GM21528 (cell line): ENCODE results near the gene UCKL1.
"Not testable (repeated sequence)": the region's sequence is repeated elsewhere in the genome, so short reads cannot be mapped to it uniquely, and the experiment has no call there.

Experiments
- ATAC-seq: cut with Tn5 transposase; IDR thresholded peaks from one replicate; pipeline ENCODE4 v1.9.1; 2021; ENCODE audit warnings: mild to moderate bottlenecking, moderate library complexity; ENCODE audit not compliant: unreplicated experiment, low FRiP score

Gene UCKL1

DNA sequence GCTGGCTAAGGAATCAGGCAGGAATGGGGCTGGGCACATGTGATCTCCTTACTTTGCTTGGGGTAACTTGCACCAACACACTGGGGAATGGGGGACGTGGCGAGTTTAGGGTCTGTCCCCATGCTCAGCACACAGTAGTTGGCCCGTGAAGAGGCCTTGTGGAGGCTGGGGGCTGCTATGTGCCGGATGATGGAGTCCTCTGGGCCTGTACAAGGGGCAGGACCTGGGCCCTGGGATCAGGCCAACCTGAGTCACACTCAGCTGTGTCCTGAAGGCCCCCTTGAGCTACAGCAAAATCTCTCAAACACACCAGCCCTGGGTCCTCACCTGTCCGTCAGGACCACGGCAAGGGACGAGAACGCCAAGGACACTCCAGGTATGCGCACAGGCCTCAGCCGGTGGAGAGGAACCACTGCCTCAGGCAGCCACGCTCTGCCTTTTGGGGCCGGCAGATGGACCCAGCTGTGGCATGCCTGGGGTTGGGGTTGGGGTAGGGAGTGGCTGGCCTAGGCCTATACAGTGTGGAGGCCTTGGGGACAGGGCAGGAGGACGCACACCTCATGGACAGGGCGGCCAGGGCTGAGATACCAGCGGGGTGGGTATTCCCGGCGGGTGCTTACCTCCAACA, 11.1 kb downstream of the UCKL1 start:
- no peak for ATAC-seq

DNA sequence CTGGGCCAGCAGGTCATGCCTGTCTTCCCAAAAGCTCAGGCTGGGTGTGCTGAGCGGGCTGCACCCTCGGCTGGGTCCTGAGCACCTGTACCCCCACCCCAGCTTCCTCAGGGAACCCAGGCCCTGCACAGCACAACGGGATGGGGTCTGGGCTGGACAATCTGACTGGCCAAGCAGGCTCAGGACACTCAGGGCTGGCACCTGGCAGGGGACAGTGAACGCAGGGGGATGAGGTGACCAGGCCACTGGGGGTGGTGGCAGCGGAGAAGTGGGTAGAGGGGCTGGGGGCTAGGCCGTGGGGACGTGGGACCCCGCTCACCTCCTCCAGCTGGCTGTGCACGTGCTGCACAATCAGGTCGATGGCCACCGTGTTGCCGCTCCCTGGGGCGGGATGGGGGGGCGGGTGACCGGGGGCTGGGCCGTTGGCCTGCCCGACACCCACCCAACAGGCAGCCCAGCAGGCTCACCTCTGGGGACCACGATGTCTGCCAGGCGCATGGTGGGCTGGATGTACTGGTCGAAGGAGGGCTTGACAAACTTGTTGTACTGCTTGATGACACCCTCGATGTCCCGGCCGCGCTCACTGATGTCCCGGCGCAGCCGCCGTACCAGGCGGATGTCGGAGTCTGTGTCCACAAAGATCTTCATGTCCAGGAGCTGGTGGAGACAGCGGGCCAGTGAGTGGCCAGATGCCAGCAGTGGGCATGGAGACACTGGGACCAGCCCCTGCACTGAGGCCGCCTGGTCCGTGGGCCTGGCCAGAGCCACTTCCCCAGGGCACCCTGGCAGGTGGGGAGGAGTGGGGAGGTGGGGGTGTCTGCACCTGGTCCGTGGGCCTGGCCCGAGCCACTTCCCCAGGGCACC, 11.9 kb downstream of the UCKL1 start:
- ATAC-seq = no peak

DNA sequence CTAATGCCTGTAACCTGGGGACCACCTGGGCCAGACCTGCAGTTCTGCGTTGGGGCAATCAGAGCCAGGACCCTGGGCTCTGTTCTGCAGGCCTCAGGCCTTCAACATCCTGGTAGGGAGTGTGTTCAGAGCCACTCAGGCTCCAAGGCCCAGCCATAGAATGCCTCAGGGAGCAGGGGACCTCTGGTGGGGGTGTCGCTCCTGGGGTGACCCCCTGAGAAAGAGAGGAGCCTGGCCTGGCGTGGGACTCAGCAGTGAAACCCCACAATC, 12.5 kb downstream of the UCKL1 start:
- no peak for ATAC-seq

DNA sequence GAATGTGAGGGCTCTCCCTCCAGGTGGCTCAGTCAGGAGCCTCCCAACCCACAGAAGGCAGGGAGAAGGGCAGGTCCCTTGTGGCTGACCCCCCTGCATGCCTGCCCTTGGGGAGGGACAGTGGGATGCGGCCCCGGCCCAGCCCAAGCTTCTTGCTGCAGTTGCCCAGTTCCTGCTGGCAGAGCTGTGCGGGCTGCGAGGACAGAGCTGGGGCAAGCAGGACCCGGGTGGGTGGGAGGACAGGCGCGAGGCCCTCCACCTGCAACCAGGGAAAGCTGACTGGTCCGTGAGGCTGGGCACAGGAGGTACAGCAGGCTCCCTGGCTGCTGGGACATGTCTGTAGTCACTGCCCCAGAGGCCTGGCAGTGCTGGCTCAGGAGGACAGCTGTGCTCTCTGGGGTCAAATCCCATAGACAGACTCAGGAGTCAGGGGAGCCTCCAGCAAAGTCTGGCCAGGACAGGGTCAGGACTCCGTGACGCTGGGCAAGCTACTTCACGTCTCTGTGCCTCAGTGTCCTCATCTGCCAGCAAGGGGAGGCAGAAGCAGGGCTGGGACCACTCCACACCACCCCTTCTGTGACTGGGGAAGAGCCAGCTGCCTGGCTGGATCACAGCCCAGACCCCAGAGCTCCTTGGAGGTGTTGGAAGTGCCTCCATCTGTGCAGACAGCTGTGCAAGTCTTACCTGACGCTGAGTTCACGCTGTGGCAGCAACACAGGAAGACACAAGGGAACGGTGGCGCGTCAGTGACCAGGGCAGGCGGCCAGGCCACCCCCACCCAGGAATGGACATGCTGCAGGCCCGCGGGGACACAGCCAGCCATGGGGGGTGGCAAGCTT, 13.0 kb downstream of the UCKL1 start:
- ATAC-seq = no peak

DNA sequence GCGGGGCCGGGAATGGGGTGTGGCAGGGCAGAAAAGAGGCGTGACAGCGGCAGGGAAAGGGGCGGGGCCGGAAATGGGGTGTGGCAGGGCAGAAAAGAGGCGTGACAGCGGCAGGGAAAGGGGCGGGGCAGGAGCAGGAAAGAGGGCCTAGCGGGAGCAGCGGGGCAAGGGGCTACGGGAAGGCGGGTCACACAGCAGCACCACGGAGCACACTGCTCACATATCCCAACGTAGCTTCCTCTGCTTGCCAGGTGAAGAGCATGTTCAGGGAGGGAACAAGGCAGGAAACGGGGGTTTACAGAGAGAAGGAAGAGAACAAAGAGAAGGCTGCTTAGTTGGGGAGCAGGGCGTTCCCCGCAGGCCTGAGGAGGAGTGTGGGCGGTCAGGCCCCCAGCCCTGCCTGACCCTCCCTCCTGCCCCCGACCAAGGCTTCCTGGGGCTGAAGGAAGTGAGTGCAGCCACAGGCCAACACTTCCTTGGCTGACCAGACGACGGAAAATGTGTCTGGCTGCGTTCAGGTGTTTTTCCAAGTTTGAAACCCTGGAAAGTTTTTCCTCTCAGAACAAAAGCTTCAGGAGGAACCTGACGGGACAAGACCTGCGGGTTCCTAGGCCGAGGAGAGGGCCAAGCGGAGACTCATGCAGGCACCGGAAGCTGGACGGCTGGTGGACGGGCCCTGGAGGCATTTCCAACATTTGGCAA, 13.8 kb downstream of the UCKL1 start:
- no peak for ATAC-seq

- no peak for ATAC-seq
Measured at GRCh38 chr20:63941282-63942081, 14.7 kb downstream of the UCKL1 start.

GRCh38 chr20:63940472-63941266, 15.5 kb downstream of the UCKL1 start:
- no peak for ATAC-seq

DNA sequence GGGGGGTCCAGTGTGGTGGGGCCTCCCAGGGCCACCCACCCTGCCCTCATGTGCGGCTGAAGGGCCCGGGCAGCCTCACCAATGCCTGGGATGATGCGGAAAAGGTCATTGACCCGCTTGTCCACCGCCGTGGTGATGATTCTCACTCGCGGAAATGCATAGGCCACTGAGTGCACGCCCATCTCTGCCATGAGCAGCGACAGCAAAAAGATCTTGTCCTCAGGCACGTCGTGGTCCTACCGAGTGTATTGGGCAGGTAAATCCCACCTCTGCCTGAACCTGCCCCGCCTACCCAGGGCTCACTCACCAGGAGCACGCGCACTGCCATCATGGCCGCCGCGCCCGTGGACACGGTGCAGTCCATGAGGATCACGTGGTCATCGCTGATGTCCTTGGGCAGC, 16.1 kb downstream of the UCKL1 start:
- ATAC-seq = no peak

DNA sequence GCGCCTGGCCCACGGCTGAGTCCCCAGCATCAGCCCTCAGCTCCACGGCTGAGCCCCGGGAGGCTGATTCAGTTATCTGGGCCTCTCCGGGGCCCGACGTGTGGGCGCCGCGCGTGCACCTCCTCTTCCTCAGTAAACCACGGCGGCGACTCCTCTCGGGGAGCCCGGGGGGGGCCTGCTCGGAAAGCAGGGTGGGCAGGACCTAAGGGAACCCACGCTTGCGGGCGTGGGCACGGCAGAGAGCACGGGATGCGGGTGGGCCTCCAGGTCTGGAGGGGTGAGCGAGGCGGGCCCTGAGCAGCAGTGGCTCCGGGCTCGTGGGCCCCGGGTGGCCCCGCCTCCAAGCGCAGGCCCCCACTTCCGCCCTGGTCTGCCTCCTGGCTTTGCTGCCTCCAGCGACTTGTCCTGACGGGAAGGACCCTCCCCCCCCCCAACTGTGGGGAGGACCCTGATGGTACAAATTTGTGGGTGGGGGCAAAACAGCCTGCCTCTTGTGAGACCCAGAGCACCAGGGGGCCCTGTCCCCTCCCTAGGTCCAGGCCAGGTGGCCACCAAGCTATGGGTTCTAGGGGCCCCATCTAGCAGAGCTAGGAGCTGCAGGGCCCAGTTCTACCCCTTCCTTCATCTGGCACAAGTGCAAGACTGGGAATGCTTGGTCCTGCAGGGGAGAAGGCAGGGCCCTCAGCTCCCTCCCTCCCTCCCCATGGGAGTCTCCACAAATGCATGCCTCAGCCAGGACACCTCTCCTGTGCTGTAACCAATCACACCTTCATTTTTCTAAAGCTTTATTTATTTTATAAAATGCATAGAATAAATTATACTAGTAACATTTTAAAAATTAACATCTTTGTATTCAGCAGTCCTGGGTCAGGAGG, 16.9 kb downstream of the UCKL1 start:
- no peak for ATAC-seq

GRCh38 chr20:63937596-63937995, 18.6 kb downstream of the UCKL1 start:
- ATAC-seq = no peak

DNA sequence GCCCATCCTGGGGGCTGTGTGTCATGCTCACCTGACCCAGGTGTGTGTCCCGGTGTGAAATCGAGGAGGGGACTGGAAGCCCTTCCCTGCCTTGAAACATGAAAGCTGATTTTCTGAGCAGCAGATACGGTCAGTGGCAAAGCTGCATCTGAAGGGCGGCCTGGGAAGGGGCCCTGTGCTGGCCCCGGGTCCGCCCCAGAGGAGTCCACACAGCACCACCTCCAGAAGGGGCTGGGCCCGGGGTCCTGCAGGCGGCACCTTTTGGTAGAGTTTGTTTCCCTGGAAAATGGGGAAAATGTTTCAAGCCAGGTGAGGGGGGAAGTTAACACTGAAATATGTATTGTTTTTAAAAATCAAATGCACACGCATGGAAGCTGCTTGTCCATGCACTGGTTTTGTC, 20.8 kb downstream of the UCKL1 start:
- no peak for ATAC-seq

- no peak for ATAC-seq
Measured at GRCh38 chr20:63934271-63935068, 21.7 kb downstream of the UCKL1 start.

DNA sequence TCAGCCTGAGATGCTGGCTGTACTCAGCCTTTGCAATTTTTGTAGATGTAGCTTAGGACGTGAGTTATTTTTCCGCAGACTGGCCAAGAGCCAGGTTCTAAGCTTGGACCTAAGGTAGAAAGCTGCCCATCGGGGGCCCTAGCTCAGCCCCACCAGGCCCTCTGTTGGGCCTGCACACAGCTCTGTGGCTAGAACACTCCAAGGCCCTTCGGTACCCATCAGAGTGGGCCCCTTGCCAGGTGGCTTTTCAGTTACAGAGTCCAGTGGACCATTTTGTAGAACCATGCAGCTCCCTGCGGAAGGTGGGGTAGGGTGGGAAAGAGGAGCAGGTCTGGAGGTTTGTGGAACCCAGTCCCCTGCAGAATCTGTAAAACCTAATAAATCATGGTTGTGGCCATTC, 22.6 kb downstream of the UCKL1 start:
- no peak for ATAC-seq

GRCh38 chr20:63932606-63933160, 23.5 kb downstream of the UCKL1 start:
- no peak for ATAC-seq

GRCh38 chr20:63931735-63932134, 24.5 kb downstream of the UCKL1 start:
- no peak for ATAC-seq

GRCh38 chr20:63930971-63931553, 25.2 kb downstream of the UCKL1 start:
- no peak for ATAC-seq

- not testable (repeated sequence) for ATAC-seq
Measured at GRCh38 chr20:63929473-63929883, 26.7 kb downstream of the UCKL1 start.
